ENCODE data around the gene KIF16B.
"Not testable (repeated sequence)": the region's sequence is repeated elsewhere in the genome, so short reads cannot be mapped to it uniquely, and the experiment has no call there.

KIF16B gene

DNA sequence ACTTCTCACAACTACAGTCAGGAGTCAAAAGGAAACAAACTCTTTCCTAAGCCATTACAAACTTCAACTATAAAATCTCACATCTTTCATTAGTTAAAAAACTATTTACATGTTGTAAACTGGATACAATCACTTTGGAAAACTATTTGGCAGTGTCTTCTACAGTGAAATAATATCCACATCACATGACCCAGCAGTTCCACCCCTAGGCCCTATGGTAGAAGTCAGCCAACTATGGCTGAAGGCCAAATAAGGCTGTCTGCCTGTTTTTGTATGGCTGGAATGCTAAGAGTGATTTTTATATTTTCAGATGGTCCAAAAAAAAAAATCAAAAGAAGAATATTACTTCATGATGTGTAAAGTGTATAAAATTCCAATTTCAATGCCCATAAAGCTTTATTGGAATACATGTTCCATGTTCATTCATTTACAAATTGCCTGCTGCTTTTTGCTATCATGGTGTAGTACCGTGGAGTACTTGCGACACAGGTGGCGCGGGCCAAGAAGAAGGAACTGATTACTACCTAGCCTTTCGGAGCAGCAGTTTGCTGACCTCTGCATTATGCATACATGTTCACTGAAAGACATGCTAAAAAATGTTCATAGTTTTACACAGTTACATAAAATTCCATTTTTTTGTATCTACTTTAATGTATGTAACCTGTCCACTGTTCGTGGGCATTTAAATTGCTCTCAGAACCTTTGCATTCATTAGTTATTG, 129.0 kb downstream of the KIF16B start:
- Mint-ChIP-seq H3K27ac (no peak overlapping the region), H3K4me1 (ENCODE audit: low read depth) (peaks cover 14% of the 10 kb centered on the region), H3K27me3 (no peaks in the 10 kb centered on the region), H3K36me3 (ENCODE audit: low read depth) (peaks cover 31% of the 10 kb centered on the region), H3K9me3 (peaks cover 7% of the 10 kb centered on the region), H3K4me3 (no peak overlapping the region)
- DNase-seq: no peak

GRCh38 chr20:16441546-16442164, 131.6 kb downstream of the KIF16B start:
- peaks cover 12% of the 10 kb centered on the region for H3K4me1 Mint-ChIP-seq (ENCODE audit: low read depth)
- no peak overlapping the region for H3K4me3 Mint-ChIP-seq
- H3K9me3 Mint-ChIP-seq: peaks cover 13% of the 10 kb centered on the region
- H3K27ac Mint-ChIP-seq: no peak overlapping the region
- peaks cover 34% of the 10 kb centered on the region for H3K36me3 Mint-ChIP-seq (ENCODE audit: low read depth)
- H3K27me3 Mint-ChIP-seq: no peaks in the 10 kb centered on the region
- DNase-seq: no peak

- DNase-seq: no peak
- Mint-ChIP-seq H3K9me3 (peaks cover 13% of the 10 kb centered on the region), H3K4me1 (ENCODE audit: low read depth) (peaks cover 12% of the 10 kb centered on the region), H3K4me3 (no peak overlapping the region), H3K36me3 (ENCODE audit: low read depth) (peaks cover 30% of the 10 kb centered on the region), H3K27ac (no peak overlapping the region), H3K27me3 (no peaks in the 10 kb centered on the region)
Measured at GRCh38 chr20:16440686-16441085, 132.6 kb downstream of the KIF16B start.

- H3K27me3 Mint-ChIP-seq, H3K27ac Mint-ChIP-seq, H3K4me3 Mint-ChIP-seq, DNase-seq: not testable (repeated sequence)
- Mint-ChIP-seq H3K36me3 (ENCODE audit: low read depth) (peaks cover 28% of the 10 kb centered on the region), H3K4me1 (ENCODE audit: low read depth) (peaks cover 12% of the 10 kb centered on the region), H3K9me3 (peaks cover 13% of the 10 kb centered on the region)
Measured at GRCh38 chr20:16439540-16439939, 133.7 kb downstream of the KIF16B start.

- Mint-ChIP-seq H3K36me3 (ENCODE audit: low read depth) (peaks cover 27% of the 10 kb centered on the region), H3K4me1 (ENCODE audit: low read depth) (peaks cover 12% of the 10 kb centered on the region), H3K27ac (no peak overlapping the region), H3K9me3 (peaks cover 13% of the 10 kb centered on the region), H3K4me3 (no peak overlapping the region), H3K27me3 (no peaks in the 10 kb centered on the region)
- DNase-seq: no peak
Measured at GRCh38 chr20:16438100-16438499, 135.1 kb downstream of the KIF16B start.

- Mint-ChIP-seq H3K9me3 (peaks cover 13% of the 10 kb centered on the region), H3K27me3 (no peaks in the 10 kb centered on the region), H3K4me1 (ENCODE audit: low read depth) (peaks cover 12% of the 10 kb centered on the region), H3K36me3 (ENCODE audit: low read depth) (peaks cover 27% of the 10 kb centered on the region), H3K4me3 (no peak overlapping the region), H3K27ac (no peak overlapping the region)
- DNase-seq: no peak
Measured at GRCh38 chr20:16437387-16437996, 135.8 kb downstream of the KIF16B start.

- peak; percentile 67 for DNase-seq
- H3K27ac Mint-ChIP-seq: no peak overlapping the region
- H3K4me3 Mint-ChIP-seq: no peak overlapping the region
- peaks cover 6% of the 10 kb centered on the region for H3K9me3 Mint-ChIP-seq
- H3K27me3 Mint-ChIP-seq: no peaks in the 10 kb centered on the region
- H3K4me1 Mint-ChIP-seq (ENCODE audit: low read depth): no peaks in the 10 kb centered on the region
- H3K36me3 Mint-ChIP-seq (ENCODE audit: low read depth): peaks cover 25% of the 10 kb centered on the region
Measured at GRCh38 chr20:16434062-16434664, 139.1 kb downstream of the KIF16B start.

GRCh38 chr20:16433293-16433580, 140.0 kb downstream of the KIF16B start:
- no peak for DNase-seq
- H3K4me3 Mint-ChIP-seq: no peak overlapping the region

DNA sequence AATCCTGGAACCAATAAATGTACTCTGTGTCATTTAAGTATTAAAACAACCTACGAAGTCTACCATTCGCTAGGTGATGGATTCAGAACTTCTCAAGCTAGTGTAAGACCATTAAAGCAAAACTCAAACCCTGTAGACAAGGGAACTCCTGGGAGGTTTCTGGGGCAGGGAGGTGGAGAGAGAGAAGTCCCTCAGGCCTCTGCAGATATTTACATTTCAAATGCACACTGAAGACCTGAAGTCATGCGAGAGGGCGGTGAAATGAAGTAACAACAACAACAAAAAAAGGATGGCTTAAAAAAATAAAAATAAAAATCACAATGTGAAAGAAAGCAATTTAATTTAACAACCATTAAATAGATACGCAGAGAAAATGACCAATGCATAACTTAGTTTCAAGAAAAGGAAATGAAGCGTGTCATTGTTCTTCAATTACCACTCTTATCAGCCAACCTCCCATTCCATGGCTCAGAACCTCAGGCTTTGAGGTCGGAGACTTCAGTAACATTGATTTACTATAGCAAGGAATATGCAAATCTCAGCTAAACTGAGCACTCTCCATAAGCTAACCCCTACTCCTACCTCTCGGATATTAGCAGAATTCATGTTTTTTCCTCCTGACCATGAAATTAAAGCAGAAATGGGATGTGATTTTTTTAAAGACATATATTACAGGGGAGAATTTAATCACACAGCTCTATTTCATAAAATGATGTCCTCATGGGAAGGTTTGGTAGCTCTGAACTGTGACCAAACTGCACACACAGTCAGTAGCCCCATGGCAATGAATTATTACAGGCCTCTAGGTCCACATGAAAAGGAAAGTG, 140.6 kb downstream of the KIF16B start:
- peaks cover 33% of the 10 kb centered on the region for H3K36me3 Mint-ChIP-seq (ENCODE audit: low read depth)
- peaks cover 4% of the 10 kb centered on the region for H3K9me3 Mint-ChIP-seq
- H3K27me3 Mint-ChIP-seq: no peaks in the 10 kb centered on the region
- H3K4me3 Mint-ChIP-seq: no peak overlapping the region
- DNase-seq: no peak
- H3K27ac Mint-ChIP-seq: no peak overlapping the region
- no peaks in the 10 kb centered on the region for H3K4me1 Mint-ChIP-seq (ENCODE audit: low read depth)

More at GRCh38 chr20:16433293-16433580, 140.0 kb downstream of the KIF16B start:
- Mint-ChIP-seq H3K4me1 (ENCODE audit: low read depth) (no peaks in the 10 kb centered on the region), H3K36me3 (ENCODE audit: low read depth) (peaks cover 28% of the 10 kb centered on the region), H3K9me3 (peaks cover 4% of the 10 kb centered on the region), H3K27me3 (no peaks in the 10 kb centered on the region), H3K27ac (no peak overlapping the region)

GRCh38 chr20:16428112-16428511, 145.1 kb downstream of the KIF16B start:
- H3K27ac Mint-ChIP-seq: no peak overlapping the region
- no peaks in the 10 kb centered on the region for H3K4me1 Mint-ChIP-seq (ENCODE audit: low read depth)
- H3K9me3 Mint-ChIP-seq: peaks cover 2% of the 10 kb centered on the region
- H3K36me3 Mint-ChIP-seq (ENCODE audit: low read depth): peaks cover 69% of the 10 kb centered on the region
- H3K27me3 Mint-ChIP-seq: no peaks in the 10 kb centered on the region
- DNase-seq: no peak
- no peak overlapping the region for H3K4me3 Mint-ChIP-seq

DNA sequence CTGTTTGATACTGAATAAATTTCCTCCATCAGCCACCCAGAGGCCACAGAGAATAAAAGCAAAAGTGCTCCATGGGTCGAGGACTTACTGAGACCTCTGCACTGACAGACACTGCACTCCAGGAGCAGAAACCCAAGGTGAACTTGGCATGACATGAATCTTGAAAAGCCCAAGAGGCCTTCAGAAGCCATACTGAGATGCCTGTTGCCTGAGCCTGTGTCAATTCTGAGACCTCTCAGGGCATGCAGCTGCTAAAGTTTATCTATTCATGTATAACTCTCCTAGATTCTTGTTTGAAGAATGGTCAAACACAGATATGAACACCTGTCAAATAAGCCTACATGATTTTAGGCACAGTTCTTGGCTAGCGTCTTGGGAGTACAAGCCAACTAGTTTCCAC, 145.7 kb downstream of the KIF16B start:
- DNase-seq: no peak
- H3K4me3 Mint-ChIP-seq: no peak overlapping the region
- H3K4me1 Mint-ChIP-seq (ENCODE audit: low read depth): no peaks in the 10 kb centered on the region
- H3K27ac Mint-ChIP-seq: no peak overlapping the region
- H3K9me3 Mint-ChIP-seq: peaks cover 2% of the 10 kb centered on the region
- H3K36me3 Mint-ChIP-seq (ENCODE audit: low read depth): peaks cover 72% of the 10 kb centered on the region
- H3K27me3 Mint-ChIP-seq: no peaks in the 10 kb centered on the region

DNA sequence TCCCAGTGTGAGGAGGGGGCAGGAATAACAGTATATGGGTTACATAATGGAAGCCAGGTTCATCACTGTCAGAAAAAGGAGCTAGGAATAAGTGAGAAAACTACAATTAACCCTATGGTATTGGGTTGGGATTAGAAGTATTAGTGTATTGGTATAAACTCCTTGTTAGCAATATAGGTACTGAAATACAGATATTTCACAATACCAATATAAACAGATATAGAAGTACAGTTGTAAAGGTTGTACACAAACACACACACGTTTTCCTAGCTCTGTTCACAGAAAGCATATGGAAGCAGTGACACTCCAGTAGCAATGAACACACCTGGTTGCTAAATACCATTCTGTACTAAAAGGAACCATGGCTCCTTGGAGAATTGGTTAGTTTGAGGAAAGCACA, 148.5 kb downstream of the KIF16B start:
- Mint-ChIP-seq H3K27me3 (no peaks in the 10 kb centered on the region), H3K4me3 (no peak overlapping the region), H3K9me3 (peaks cover 2% of the 10 kb centered on the region), H3K4me1 (ENCODE audit: low read depth) (no peaks in the 10 kb centered on the region), H3K27ac (no peak overlapping the region), H3K36me3 (ENCODE audit: low read depth) (peaks cover 79% of the 10 kb centered on the region)
- no peak for DNase-seq

DNA sequence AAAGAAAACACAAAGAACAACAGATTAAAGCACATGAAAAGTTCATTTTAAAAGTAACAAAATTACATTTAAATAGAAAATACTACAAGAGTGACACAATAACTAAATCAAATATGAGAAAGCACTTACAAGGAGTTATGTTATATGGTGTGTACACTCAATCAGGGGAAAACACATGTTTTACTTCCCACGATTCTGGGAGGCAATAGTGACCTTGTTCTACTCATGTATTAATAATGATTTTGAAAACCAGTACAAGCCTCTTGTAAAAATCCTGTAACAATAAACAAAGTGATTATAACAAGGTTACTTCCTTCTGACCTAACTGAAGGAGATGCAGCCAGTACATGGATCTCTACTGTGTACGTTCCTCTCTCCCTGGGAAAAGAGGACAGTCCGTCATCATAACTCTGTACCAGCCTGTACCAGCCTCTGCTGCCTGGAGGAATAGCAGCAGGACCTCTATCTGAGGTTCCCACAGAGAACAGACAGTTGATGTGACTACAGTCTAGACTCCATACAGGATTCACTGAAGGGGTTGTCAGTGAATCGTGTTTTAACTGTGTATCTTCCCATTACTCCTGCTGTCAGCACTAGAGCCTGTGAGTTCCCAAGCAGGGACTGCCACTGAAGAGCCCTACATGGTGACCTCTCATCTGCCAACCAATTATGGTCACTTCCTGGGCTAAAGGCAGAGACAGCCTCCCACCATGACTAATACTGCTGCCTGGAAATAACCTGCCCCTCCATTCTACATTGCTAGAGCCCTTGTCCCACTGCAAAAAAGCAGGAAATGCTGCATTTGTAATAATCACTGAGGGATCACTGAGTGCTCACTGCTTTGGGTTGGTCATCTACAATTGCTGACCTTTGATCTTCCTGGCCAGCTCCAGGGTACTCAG, 149.7 kb downstream of the KIF16B start:
- Mint-ChIP-seq H3K27me3 (no peaks in the 10 kb centered on the region), H3K36me3 (ENCODE audit: low read depth) (peaks cover 78% of the 10 kb centered on the region), H3K27ac (no peak overlapping the region), H3K4me1 (ENCODE audit: low read depth) (no peaks in the 10 kb centered on the region), H3K9me3 (peaks cover 2% of the 10 kb centered on the region), H3K4me3 (no peak overlapping the region)
- DNase-seq: no peak
